Stimulated activated CD4-positive, alpha-beta T cell treated with anti-CD3 and anti-CD28 coated beads, Interleukin-2, amount 100 ng/mL, for 48 hours (primary cell): Measurements from ENCODE around the gene PRKG1.
"Not testable (repeated sequence)": the region's sequence is repeated elsewhere in the genome, so short reads cannot be mapped to it uniquely, and the experiment has no call there.

Source experiments
- DNase-seq, 2 donors: peaks; one replicate each; pipeline ENCODE4 v3.0.0-alpha.2; 2020

Gene PRKG1

GRCh38 chr10:52212062-52212461 is 1137.8 kb downstream of the PRKG1 start:
- DNase-seq = no peak

- DNase-seq = no peak
Observed at GRCh38 chr10:52212802-52213201, 1138.5 kb downstream of the PRKG1 start.

GRCh38 chr10:52213321-52213752 is 1139.0 kb downstream of the PRKG1 start:
- no peak for DNase-seq

GRCh38 chr10:52215745-52216361 is 1141.6 kb downstream of the PRKG1 start:
- DNase-seq = peak; percentile 23 to 28

- no peak for DNase-seq
Observed at GRCh38 chr10:52216852-52217251, 1142.6 kb downstream of the PRKG1 start.

GRCh38 chr10:52217531-52217930 is 1143.2 kb downstream of the PRKG1 start:
- DNase-seq = no peak

GRCh38 chr10:52220947-52221346 is 1146.7 kb downstream of the PRKG1 start:
- no peak for DNase-seq

GRCh38 chr10:52221923-52222322 is 1147.6 kb downstream of the PRKG1 start:
- DNase-seq = no peak

GRCh38 chr10:52226197-52226847 is 1152.0 kb downstream of the PRKG1 start:
- no peak for DNase-seq

GRCh38 chr10:52228556-52228955 is 1154.3 kb downstream of the PRKG1 start:
- no peak for DNase-seq

- DNase-seq = no peak
Observed at GRCh38 chr10:52229291-52229931, 1155.1 kb downstream of the PRKG1 start.

GRCh38 chr10:52232561-52233350 is 1158.5 kb downstream of the PRKG1 start:
- DNase-seq = no peak

GRCh38 chr10:52233351-52233991 is 1159.2 kb downstream of the PRKG1 start:
- DNase-seq = not testable (repeated sequence)

- DNase-seq = no peak
Observed at GRCh38 chr10:52239771-52240170, 1165.5 kb downstream of the PRKG1 start.

- DNase-seq = no peak
Observed at GRCh38 chr10:52245547-52245946, 1171.3 kb downstream of the PRKG1 start.

- DNase-seq = not testable (repeated sequence)
Observed at GRCh38 chr10:52247929-52248328, 1173.6 kb downstream of the PRKG1 start.

GRCh38 chr10:52248697-52249306 is 1174.5 kb downstream of the PRKG1 start:
- DNase-seq = no peak

GRCh38 chr10:52249850-52250395 is 1175.6 kb downstream of the PRKG1 start:
- DNase-seq = no peak

GRCh38 chr10:52250510-52250909 is 1176.2 kb downstream of the PRKG1 start:
- no peak for DNase-seq

- no peak for DNase-seq
Observed at GRCh38 chr10:52252307-52252706, 1178.0 kb downstream of the PRKG1 start.

GRCh38 chr10:52256832-52257691 is 1182.8 kb downstream of the PRKG1 start:
- DNase-seq = no peak
